ENCODE measurements around the gene RPL32. TPM values are rescaled to one million over a fixed set of nuclear protein-coding genes. Genes with fewer than 3 reads are reported as not detected.
"Not testable (repeated sequence)": the region's sequence is repeated elsewhere in the genome, so short reads cannot be mapped to it uniquely, and the experiment has no call there.

The RPL32 gene
- total and polyA plus RNA-seq, 2 experiments from 2014 or later = 726 to 824 TPM

DNA sequence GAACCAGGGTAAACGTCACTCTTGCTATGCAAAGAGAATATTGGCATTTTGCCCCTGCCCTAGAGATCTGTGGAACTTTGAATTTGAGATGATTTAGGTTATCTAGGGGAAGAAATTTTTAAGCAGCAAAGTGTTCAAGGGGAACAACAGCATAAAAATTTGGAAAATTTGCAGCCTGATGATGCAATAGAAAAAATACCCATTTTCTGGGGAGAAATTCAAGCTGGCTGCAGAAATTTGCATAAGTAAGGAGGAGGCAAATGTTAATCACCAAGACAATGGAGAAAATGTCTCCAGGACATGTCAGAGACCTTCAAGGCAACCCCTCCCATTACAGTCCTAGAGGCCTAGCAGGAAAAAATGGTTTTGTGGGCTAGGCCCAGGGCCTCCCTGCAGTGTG lies 4.4 kb upstream of the RPL32 start:
- TF ChIP-seq, protein P1, sequence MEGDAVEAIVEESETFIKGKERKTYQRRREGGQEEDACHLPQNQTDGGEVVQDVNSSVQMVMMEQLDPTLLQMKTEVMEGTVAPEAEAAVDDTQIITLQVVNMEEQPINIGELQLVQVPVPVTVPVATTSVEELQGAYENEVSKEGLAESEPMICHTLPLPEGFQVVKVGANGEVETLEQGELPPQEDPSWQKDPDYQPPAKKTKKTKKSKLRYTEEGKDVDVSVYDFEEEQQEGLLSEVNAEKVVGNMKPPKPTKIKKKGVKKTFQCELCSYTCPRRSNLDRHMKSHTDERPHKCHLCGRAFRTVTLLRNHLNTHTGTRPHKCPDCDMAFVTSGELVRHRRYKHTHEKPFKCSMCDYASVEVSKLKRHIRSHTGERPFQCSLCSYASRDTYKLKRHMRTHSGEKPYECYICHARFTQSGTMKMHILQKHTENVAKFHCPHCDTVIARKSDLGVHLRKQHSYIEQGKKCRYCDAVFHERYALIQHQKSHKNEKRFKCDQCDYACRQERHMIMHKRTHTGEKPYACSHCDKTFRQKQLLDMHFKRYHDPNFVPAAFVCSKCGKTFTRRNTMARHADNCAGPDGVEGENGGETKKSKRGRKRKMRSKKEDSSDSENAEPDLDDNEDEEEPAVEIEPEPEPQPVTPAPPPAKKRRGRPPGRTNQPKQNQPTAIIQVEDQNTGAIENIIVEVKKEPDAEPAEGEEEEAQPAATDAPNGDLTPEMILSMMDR (IDR thresholded peaks at IDR 0.05; ENCODE audit: low read depth, low read length) = no peak
- Histone ChIP-seq H3K4me3 (no peak overlapping the region), H3K27me3 (no peaks in the 10 kb centered on the region), H3K27ac (no peak overlapping the region), H3K9me3 (ENCODE audit: low read depth) (no peaks in the 10 kb centered on the region), H3K36me3 (no peaks in the 10 kb centered on the region), H3K4me1 (ENCODE audit: low read depth) (no peaks in the 10 kb centered on the region)
- DNase-seq (ENCODE audit: low read depth in 1 of 2, low spot score in 1 of 2) = no peak

DNA sequence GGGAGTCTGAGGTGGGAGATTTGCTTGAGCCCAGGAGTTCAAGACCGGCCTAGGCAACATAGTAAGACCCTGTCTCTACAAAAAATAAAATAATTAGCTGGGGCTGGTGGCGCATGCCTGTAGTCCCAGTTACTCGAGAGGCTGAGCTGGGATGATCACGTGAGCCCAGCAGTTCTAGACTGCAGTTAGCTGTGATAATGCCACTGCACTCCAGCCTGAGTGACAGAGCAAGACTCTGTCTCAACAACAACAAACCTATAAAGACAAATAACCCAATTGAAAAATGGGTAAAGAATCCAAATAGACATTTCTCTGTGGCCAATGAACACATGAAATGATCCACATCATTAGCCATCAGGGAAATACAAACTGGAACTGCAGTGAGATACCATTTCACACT lies 1.1 kb upstream of the RPL32 start:
- Histone ChIP-seq H3K4me1 (ENCODE audit: low read depth) (peaks cover 14% of the 10 kb centered on the region), H3K27me3 (no peaks in the 10 kb centered on the region), H3K36me3 (peaks cover 21% of the 10 kb centered on the region), H3K4me3 (no peak overlapping the region), H3K9me3 (ENCODE audit: low read depth) (no peaks in the 10 kb centered on the region), H3K27ac (no peak overlapping the region)
- DNase-seq (ENCODE audit: low read depth in 1 of 2, low spot score in 1 of 2) = no peak
- TF ChIP-seq, protein P1 (IDR thresholded peaks at IDR 0.05; ENCODE audit: low read depth, low read length) = no peak

DNA sequence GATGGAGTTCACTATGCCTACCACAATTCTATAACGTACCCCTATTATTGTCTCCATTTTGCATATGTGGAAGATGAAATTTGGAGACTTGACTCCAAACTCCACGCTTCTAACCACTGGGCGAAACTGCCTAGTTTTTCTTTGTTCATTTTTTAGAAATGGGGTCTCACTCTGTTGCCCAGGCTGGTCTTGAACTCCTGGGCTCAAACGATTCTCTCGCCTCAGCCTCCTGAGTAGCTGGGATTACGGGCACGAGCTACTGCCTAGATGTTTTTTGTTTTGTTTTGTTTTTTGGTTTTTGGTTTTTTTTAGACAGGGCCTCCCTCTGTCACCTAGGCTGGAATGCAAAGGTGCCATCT lies 584 bp upstream of the RPL32 start:
- Histone ChIP-seq H3K27me3 (no peaks in the 10 kb centered on the region), H3K9me3 (ENCODE audit: low read depth) (no peaks in the 10 kb centered on the region), H3K27ac (no peak overlapping the region), H3K4me3 (peak overlapping the region; percentile 92), H3K4me1 (ENCODE audit: low read depth) (peaks cover 14% of the 10 kb centered on the region), H3K36me3 (peaks cover 26% of the 10 kb centered on the region)
- TF ChIP-seq, protein P1 (IDR thresholded peaks at IDR 0.05; ENCODE audit: low read depth, low read length) = no peak
- DNase-seq (ENCODE audit: low read depth in 1 of 2, low spot score in 1 of 2) = no peak

DNA sequence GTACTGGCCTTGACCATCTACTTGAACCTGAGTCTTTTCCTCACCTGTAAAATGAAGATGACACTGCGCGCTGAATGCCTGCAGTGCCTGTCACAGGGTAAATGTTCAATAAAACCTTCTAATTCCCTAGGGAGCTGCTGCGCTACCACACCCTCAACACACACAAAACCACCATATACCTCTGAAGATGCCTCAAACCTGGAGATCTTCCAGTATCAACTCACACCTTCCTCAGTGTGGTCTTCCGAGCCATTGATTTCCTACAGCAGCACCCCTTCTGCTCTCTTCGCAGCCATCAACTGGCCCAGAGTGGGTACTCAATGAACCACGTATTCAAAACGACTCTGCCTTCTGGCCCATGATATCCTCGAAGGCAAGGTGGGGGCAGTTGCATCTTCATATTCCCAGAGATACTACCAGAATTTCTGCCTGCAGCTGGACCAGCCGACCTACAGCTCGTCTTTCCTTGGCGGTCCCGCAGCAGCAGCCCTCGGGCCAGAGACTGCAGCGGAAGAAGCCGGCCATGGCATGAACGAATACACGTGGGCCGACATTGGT lies 695 bp downstream of the RPL32 start:
- peaks cover 14% of the 10 kb centered on the region for H3K4me1 ChIP-seq (ENCODE audit: low read depth)
- H3K27ac ChIP-seq = peak overlapping the region; percentile 98
- no peaks in the 10 kb centered on the region for H3K9me3 ChIP-seq (ENCODE audit: low read depth)
- peak overlapping the region; percentile 92 for H3K4me3 ChIP-seq
- TF ChIP-seq, protein P1 (IDR thresholded peaks at IDR 0.05; ENCODE audit: low read depth, low read length) = no peak
- DNase-seq (ENCODE audit: low read depth in 1 of 2, low spot score in 1 of 2) = peak in 1 of 2 donors; percentile 34
- H3K27me3 ChIP-seq = no peaks in the 10 kb centered on the region
- peaks cover 39% of the 10 kb centered on the region for H3K36me3 ChIP-seq

DNA sequence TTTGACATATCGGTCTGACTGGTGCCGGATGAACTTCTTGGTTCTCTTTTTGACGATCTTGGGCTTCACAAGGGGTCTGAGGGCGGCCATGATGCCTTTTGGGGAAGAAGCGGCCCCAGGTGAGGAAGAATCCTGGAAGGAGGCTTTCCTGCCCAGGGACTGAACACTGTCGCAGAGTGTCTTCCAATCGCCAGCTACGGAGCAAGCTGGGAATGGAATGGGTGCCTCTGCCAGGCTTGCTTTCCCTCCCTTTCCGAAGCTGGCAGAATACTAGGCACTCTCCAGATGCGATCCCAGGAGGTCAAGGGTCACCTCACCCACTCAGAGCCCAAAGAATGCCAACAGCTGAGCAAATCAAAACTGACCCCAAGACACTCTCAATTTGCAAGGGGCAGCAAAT lies 1.2 kb downstream of the RPL32 start:
- not testable (repeated sequence) for H3K27ac ChIP-seq; DNase-seq (ENCODE audit: low read depth in 1 of 2, low spot score in 1 of 2); H3K9me3 ChIP-seq (ENCODE audit: low read depth); H3K27me3 ChIP-seq
- Histone ChIP-seq H3K36me3 (peaks cover 44% of the 10 kb centered on the region), H3K4me3 (peak overlapping the region; percentile 92), H3K4me1 (ENCODE audit: low read depth) (peaks cover 14% of the 10 kb centered on the region)

DNA sequence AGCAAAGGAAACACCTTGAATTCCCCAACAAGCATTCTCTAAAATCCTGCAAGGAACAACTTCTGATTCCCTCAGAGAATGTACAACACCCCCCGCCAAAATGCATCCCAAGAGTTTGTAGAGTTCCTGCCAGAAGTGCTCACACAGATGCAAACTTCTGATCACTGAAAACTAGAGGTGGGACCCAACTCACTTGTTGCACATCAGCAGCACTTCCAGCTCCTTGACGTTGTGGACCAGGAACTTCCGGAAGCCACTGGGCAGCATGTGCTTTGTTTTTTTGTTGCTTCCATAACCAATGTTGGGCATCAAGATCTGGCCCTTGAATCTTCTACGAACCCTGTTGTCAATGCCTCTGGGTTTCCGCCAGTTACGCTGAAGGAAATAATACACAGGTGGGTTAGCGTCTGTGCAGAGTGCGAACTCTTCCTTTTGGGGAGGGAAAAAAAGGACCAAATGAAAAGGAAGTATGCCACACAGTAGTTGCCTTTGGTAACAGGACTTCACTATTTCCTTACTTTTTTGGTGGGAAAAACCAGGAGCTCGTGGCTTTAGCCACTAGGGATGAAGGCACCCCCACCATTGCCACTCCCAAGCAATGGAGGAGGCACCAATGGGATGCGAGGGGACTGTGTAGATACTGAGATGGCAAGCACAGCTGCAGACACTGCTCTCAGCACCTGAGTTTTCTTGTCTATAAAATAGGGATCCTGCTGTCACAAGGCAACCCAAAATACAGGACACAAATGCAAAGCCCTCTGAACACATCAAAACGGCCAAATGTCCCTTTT lies 2.0 kb downstream of the RPL32 start:
- Histone ChIP-seq H3K27ac (no peak overlapping the region), H3K4me1 (ENCODE audit: low read depth) (peaks cover 14% of the 10 kb centered on the region), H3K4me3 (peak overlapping the region; percentile 92), H3K36me3 (peaks cover 52% of the 10 kb centered on the region), H3K27me3 (no peaks in the 10 kb centered on the region), H3K9me3 (ENCODE audit: low read depth) (no peaks in the 10 kb centered on the region)
- DNase-seq (ENCODE audit: low read depth in 1 of 2, low spot score in 1 of 2) = no peak
- TF ChIP-seq, protein P1 (IDR thresholded peaks at IDR 0.05; ENCODE audit: low read depth, low read length) = no peak
